Trophoblast cell (in vitro differentiated cells and primary cell): ENCODE measurements around the gene CACNA1D.
A peak's percentile ranks its signal among the peaks of the same experiment; 100 is the strongest.
"Not testable (repeated sequence)": the region's sequence is repeated elsewhere in the genome, so short reads cannot be mapped to it uniquely, and the experiment has no call there.

Experiments used
- DNase-seq, 2 donors: peaks; one replicate each; pipeline ENCODE4 v3.0.0-alpha.2; 2016
- H2AFZ ChIP-seq: 2 replicates; pipeline ENCODE4 v1.6.1; 2013; ENCODE audit warnings: low read length, moderate library complexity, mild to moderate bottlenecking; ENCODE audit not compliant: insufficient read depth, poor library complexity
- H2AK5ac ChIP-seq: 2 replicates; pipeline ENCODE4 v1.6.1; 2013; ENCODE audit warnings: mild to moderate bottlenecking, low read length
- H2BK120ac ChIP-seq: 2 replicates; pipeline ENCODE4 v1.6.1; 2013; ENCODE audit warnings: low read length, mild to moderate bottlenecking, moderate library complexity; ENCODE audit not compliant: insufficient read depth, poor library complexity
- H2BK12ac ChIP-seq: 2 replicates; pipeline ENCODE4 v1.6.1; 2013; ENCODE audit warnings: mild to moderate bottlenecking, low read length, moderate library complexity
- H2BK5ac ChIP-seq: 2 replicates; pipeline ENCODE4 v1.6.1; 2013; ENCODE audit warnings: low read length, low read depth, moderate library complexity, mild to moderate bottlenecking; ENCODE audit not compliant: poor library complexity
- H3K14ac ChIP-seq: 2 replicates; pipeline ENCODE4 v1.6.1; 2013; ENCODE audit warnings: mild to moderate bottlenecking, low read length
- H3K18ac ChIP-seq: 2 replicates; pipeline ENCODE4 v1.6.1; 2013; ENCODE audit warnings: mild to moderate bottlenecking, low read length
- H3K23ac ChIP-seq: 2 replicates; pipeline ENCODE4 v1.6.1; 2013; ENCODE audit warnings: low read length
- H3K27ac ChIP-seq: 2 replicates; pipeline ENCODE4 v1.5.1; 2013; ENCODE audit warnings: low read depth, mild to moderate bottlenecking, inconsistent platforms, low read length, moderate library complexity
- H3K27me3 ChIP-seq: 2 replicates; pipeline ENCODE4 v1.6.1; 2013; ENCODE audit warnings: inconsistent platforms, mild to moderate bottlenecking, low read length, moderate library complexity; ENCODE audit not compliant: insufficient read depth
- H3K36me3 ChIP-seq, 2 experiments: 1 replicate in 1 of 2; 2 replicates in 1 of 2; pipeline ENCODE4 v1.6.1; 2013; ENCODE audit warnings: low read length in 2 of 2, mild to moderate bottlenecking in 2 of 2, moderate library complexity in 1 of 2; ENCODE audit not compliant: insufficient read depth in 2 of 2, control insufficient read depth in 1 of 2
- H3K4ac ChIP-seq: 2 replicates; pipeline ENCODE4 v1.6.1; 2013; ENCODE audit warnings: low read depth, mild to moderate bottlenecking, low read length, moderate library complexity
- H3K4me1 ChIP-seq, 2 experiments: 1 replicate in 1 of 2; 2 replicates in 1 of 2; pipeline ENCODE4 v1.6.1; 2013; ENCODE audit warnings: low read length in 2 of 2, mild to moderate bottlenecking in 2 of 2, moderate library complexity in 1 of 2; ENCODE audit not compliant: insufficient read depth in 2 of 2, control insufficient read depth in 1 of 2
- H3K4me2 ChIP-seq: 2 replicates; pipeline ENCODE4 v1.6.1; 2013; ENCODE audit warnings: inconsistent platforms, mild to moderate bottlenecking, low read length, moderate library complexity
- H3K4me3 ChIP-seq: 2 replicates; pipeline ENCODE4 v1.5.1; 2013; ENCODE audit warnings: mild to moderate bottlenecking, low read depth, low read length, inconsistent platforms
- H3K79me1 ChIP-seq: one replicate; pipeline ENCODE4 v1.6.1; 2013; ENCODE audit warnings: low read length
- H3K79me2 ChIP-seq: 2 replicates; pipeline ENCODE4 v1.6.1; 2013; ENCODE audit warnings: low read length, mild to moderate bottlenecking; ENCODE audit not compliant: control insufficient read depth, insufficient read depth, poor library complexity
- H3K9ac ChIP-seq: 2 replicates; pipeline ENCODE4 v1.6.1; 2013; ENCODE audit warnings: mild to moderate bottlenecking, low read length
- H3K9me3 ChIP-seq: 2 replicates; pipeline ENCODE4 v1.6.1; 2013; ENCODE audit warnings: low read depth, mild to moderate bottlenecking, control low read depth, inconsistent platforms, low read length; ENCODE audit not compliant: insufficient read depth
- H4K12ac ChIP-seq: 2 replicates; pipeline ENCODE4 v1.6.1; 2013; ENCODE audit warnings: low read depth, mild to moderate bottlenecking, low read length, moderate library complexity
- H4K8ac ChIP-seq: 2 replicates; pipeline ENCODE4 v1.6.1; 2013; ENCODE audit warnings: low read depth, mild to moderate bottlenecking, low read length, moderate library complexity
- H4K91ac ChIP-seq: one replicate; pipeline ENCODE4 v1.6.1; 2013; ENCODE audit warnings: low read depth, mild to moderate bottlenecking, low read length, moderate library complexity
- WGBS: extraction: QIAGEN DNeasy Blood & Tissue Kit; methylation state at CpG from one replicate; pipeline ENCODE4 v1.1.7; 2013; ENCODE audit warnings: missing lambda C conversion rate; ENCODE audit not compliant: insufficient read length, insufficient coverage; ENCODE audit errors: extremely low coverage; 5-methylcytosine and 5-hydroxymethylcytosine counted together

The CACNA1D gene

GRCh38 chr3:53664812-53665211 is 170.4 kb downstream of the CACNA1D start:
- not testable (repeated sequence) for H3K9ac ChIP-seq, H3K79me1 ChIP-seq, H3K27ac ChIP-seq, H3K4ac ChIP-seq, H4K8ac ChIP-seq, H3K14ac ChIP-seq, H4K91ac ChIP-seq, H2BK5ac ChIP-seq, H2AK5ac ChIP-seq, H3K4me1 ChIP-seq, H3K4me3 ChIP-seq, H3K23ac ChIP-seq, H4K12ac ChIP-seq, H3K79me2 ChIP-seq, H3K27me3 ChIP-seq, H3K36me3 ChIP-seq, H2BK12ac ChIP-seq, H2AFZ ChIP-seq, H3K4me2 ChIP-seq, H3K18ac ChIP-seq, H2BK120ac ChIP-seq
- H3K9me3 ChIP-seq: peaks cover 13% of the 10 kb centered on the region
- DNase-seq: peak in 1 of 2 donors; percentile 46
- WGBS: no CpG with 5 or more reads among the region's 4 CpGs

GRCh38 chr3:53665608-53666425 is 171.4 kb downstream of the CACNA1D start:
- Histone ChIP-seq H4K8ac (no peak overlapping the region), H3K4me2 (no peak overlapping the region), H3K4me1 (peaks cover 4 to 7% of the 10 kb centered on the region in 2 experiments), H2BK120ac (no peak overlapping the region), H3K9me3 (peaks cover 8% of the 10 kb centered on the region), H3K14ac (no peak overlapping the region), H3K18ac (no peak overlapping the region), H3K4me3 (no peak overlapping the region), H3K79me1 (no peaks in the 10 kb centered on the region), H3K36me3 (no peaks in the 10 kb centered on the region), H3K4ac (no peak overlapping the region), H3K79me2 (no peaks in the 10 kb centered on the region), H3K9ac (no peak overlapping the region), H3K27me3 (no peaks in the 10 kb centered on the region), H2AFZ (no peak overlapping the region), H4K91ac (no peak overlapping the region), H3K27ac (no peak overlapping the region), H2BK12ac (no peak overlapping the region), H4K12ac (no peak overlapping the region), H2BK5ac (no peak overlapping the region), H2AK5ac (no peak overlapping the region), H3K23ac (no peak overlapping the region)
- no CpG with 5 or more reads among the region's 12 CpGs for WGBS
- DNase-seq: no peak

- no peak for DNase-seq
- Histone ChIP-seq H3K4me2 (no peak overlapping the region), H3K36me3 (no peaks in the 10 kb centered on the region), H2BK12ac (no peak overlapping the region), H2AK5ac (no peak overlapping the region), H3K4me3 (no peak overlapping the region), H4K91ac (no peak overlapping the region), H2BK120ac (no peak overlapping the region), H3K23ac (no peak overlapping the region), H3K9ac (no peak overlapping the region), H3K4ac (no peak overlapping the region), H2BK5ac (no peak overlapping the region), H3K27me3 (no peaks in the 10 kb centered on the region), H3K27ac (no peak overlapping the region), H2AFZ (no peak overlapping the region), H3K79me1 (no peaks in the 10 kb centered on the region), H4K8ac (no peak overlapping the region), H3K18ac (no peak overlapping the region), H4K12ac (no peak overlapping the region), H3K4me1 (peaks cover 4 to 7% of the 10 kb centered on the region in 2 experiments), H3K14ac (no peak overlapping the region), H3K79me2 (no peaks in the 10 kb centered on the region), H3K9me3 (no peaks in the 10 kb centered on the region)
- WGBS: no CpG with 5 or more reads among the region's 2 CpGs
These were observed 174.5 kb downstream of the CACNA1D start for GRCh38 chr3:53668872-53669271.

GRCh38 chr3:53670721-53671120 is 176.3 kb downstream of the CACNA1D start:
- no peak overlapping the region for H3K18ac ChIP-seq
- H3K27ac ChIP-seq: no peak overlapping the region
- no peak overlapping the region for H2AK5ac ChIP-seq
- H4K91ac ChIP-seq: no peak overlapping the region
- no peak overlapping the region for H4K8ac ChIP-seq
- H4K12ac ChIP-seq: no peak overlapping the region
- no peak overlapping the region for H3K4ac ChIP-seq
- H3K9me3 ChIP-seq: no peaks in the 10 kb centered on the region
- H3K4me3 ChIP-seq: no peak overlapping the region
- H3K4me1 ChIP-seq: no peaks in the 10 kb centered on the region
- no peak for DNase-seq
- no peaks in the 10 kb centered on the region for H3K36me3 ChIP-seq
- H3K23ac ChIP-seq: no peak overlapping the region
- no peaks in the 10 kb centered on the region for H3K27me3 ChIP-seq
- H3K79me1 ChIP-seq: no peaks in the 10 kb centered on the region
- no peak overlapping the region for H2BK5ac ChIP-seq
- H2BK120ac ChIP-seq: no peak overlapping the region
- no peak overlapping the region for H3K14ac ChIP-seq
- H2AFZ ChIP-seq: no peak overlapping the region
- no peaks in the 10 kb centered on the region for H3K79me2 ChIP-seq
- no peak overlapping the region for H3K4me2 ChIP-seq
- H3K9ac ChIP-seq: no peak overlapping the region
- H2BK12ac ChIP-seq: no peak overlapping the region
- no CpG with 5 or more reads among the region's 3 CpGs for WGBS
